PC-3 (cell line): ENCODE results near the gene TLN1. TPM values are rescaled to one million over a fixed set of nuclear protein-coding genes. Genes with fewer than 3 reads are reported as not detected.

Experiments used
- ATAC-seq: fragments of 200-7000 bp; cut with Tn5 transposase; 2 replicates; pipeline ENCODE4 v1.9.1; 2020; ENCODE audit warnings: mild to moderate bottlenecking, moderate library complexity
- BruUV-seq: library from RNA; stranded (reverse); fragments of 400-500 nt; replicated peaks from 2 replicates; lab custom pipeline; 2021; lab: Mats Ljungman, UMichigan
- CTCF ChIA-PET: fragments of 300-600 bp; sonication (Branson Sonifier 250); formaldehyde crosslinking; loops from one replicate; lab custom pipeline; 2022; ENCODE audit warnings: antibody characterized with exemption; lab: Charles Lee
- POLR2A ChIA-PET: fragments of 300-600 bp; sonication (Branson Sonifier 250); formaldehyde crosslinking; loops from one replicate; lab custom pipeline; 2022; ENCODE audit warnings: antibody characterized with exemption; ENCODE audit not compliant: unreplicated experiment; lab: Charles Lee
- DNase-seq: peaks from one replicate; pipeline ENCODE4 v3.0.0-alpha.2; 2015
- H2AFZ ChIP-seq: fragments of 300-600 bp; sonication (generic); 2 replicates; pipeline ENCODE4 v1.6.0; 2016; ENCODE audit warnings: antibody characterized with exemption, low read length
- H3F3A ChIP-seq: fragments of 300-600 bp; sonication (generic); one replicate; pipeline ENCODE4 v1.6.0; 2017; ENCODE audit warnings: antibody characterized with exemption, low read length, control low read depth, mild to moderate bottlenecking; ENCODE audit not compliant: unreplicated experiment
- H3K27ac ChIP-seq: fragments of 300-600 bp; sonication (generic); 2 replicates; pipeline ENCODE4 v1.5.1; 2016; ENCODE audit warnings: mild to moderate bottlenecking, low read length
- H3K27me3 ChIP-seq: fragments of 300-600 bp; sonication (generic); 2 replicates; pipeline ENCODE4 v1.6.1; 2016; ENCODE audit warnings: low read length, mixed read lengths
- H3K36me3 ChIP-seq: fragments of 300-600 bp; sonication (generic); 2 replicates; pipeline ENCODE4 v1.6.1; 2016; ENCODE audit warnings: low read depth, mixed run types, low read length, mixed read lengths
- H3K4me1 ChIP-seq: fragments of 300-600 bp; sonication (generic); 2 replicates; pipeline ENCODE4 v1.5.1; 2016; ENCODE audit warnings: low read length; ENCODE audit not compliant: insufficient read depth
- H3K4me2 ChIP-seq: fragments of 300-600 bp; sonication (generic); 2 replicates; pipeline ENCODE4 v1.6.0; 2016; ENCODE audit warnings: low read length
- H3K4me3 ChIP-seq: fragments of 300-600 bp; sonication (generic); 2 replicates; pipeline ENCODE4 v1.5.1; 2016; ENCODE audit warnings: mild to moderate bottlenecking, low read length, mixed read lengths
- H3K79me2 ChIP-seq: fragments of 300-600 bp; sonication (generic); 2 replicates; pipeline ENCODE4 v1.6.1; 2017; ENCODE audit warnings: low read length, mixed read lengths
- H3K9ac ChIP-seq: fragments of 300-600 bp; sonication (generic); 2 replicates; pipeline ENCODE4 v1.6.0; 2016; ENCODE audit warnings: mild to moderate bottlenecking, low read length
- H3K9me2 ChIP-seq: fragments of 300-600 bp; sonication (generic); replicated peaks from 2 replicates; pipeline ENCODE4 v1.6.1; 2016; ENCODE audit warnings: mixed run types, low read length, mixed read lengths
- H3K9me3 ChIP-seq: fragments of 300-600 bp; sonication (generic); 2 replicates; pipeline ENCODE4 v1.6.1; 2016; ENCODE audit warnings: low read length, mixed read lengths
- H4K20me1 ChIP-seq: fragments of 300-600 bp; sonication (generic); 2 replicates; pipeline ENCODE4 v1.6.1; 2016; ENCODE audit warnings: low read length, mixed read lengths
- CTCF ChIP-seq: fragments of 300-600 bp; sonication (generic); conservative IDR thresholded peaks from 2 replicates; pipeline ENCODE4 v1.5.1; 2017; ENCODE audit warnings: antibody characterized with exemption, low read depth, mild to moderate bottlenecking, low read length
- EZH2 ChIP-seq: fragments of 300-600 bp; sonication (generic); IDR thresholded peaks from one replicate; pipeline ENCODE4 v1.6.1; 2017; ENCODE audit warnings: antibody characterized with exemption, mild to moderate bottlenecking, low read length; ENCODE audit not compliant: unreplicated experiment
- EZH2phosphoT487 ChIP-seq: fragments of 300-600 bp; sonication (generic); IDR thresholded peaks from 2 replicates; pipeline ENCODE4 v1.6.1; 2018; ENCODE audit warnings: mild to moderate bottlenecking, antibody characterized with exemption, low read length, borderline replicate concordance
- intact Hi-C: fragments of 100-400 bp; cut with micrococcal nuclease; formaldehyde crosslinking; loops from 2 replicates; pipeline ENCODE4 v1.9.0; 2023
- total RNA-seq: library from RNA; depleted of rRNA; stranded (reverse); fragments of >200 nt; gene quantifications from 2 replicates; pipeline ENCODE4 v1.2.3, GENCODE V29; 2014

TLN1 gene
- total RNA-seq, 1 experiment from 2014 or later, result 118 TPM

- DNase-seq (no peak), ATAC-seq (no peak)
- no peak for TF ChIP-seq EZH2
- Histone ChIP-seq H3K27ac (no peak overlapping the region), H3F3A (no peaks in the 10 kb centered on the region), H3K9ac (no peak overlapping the region), H2AFZ (no peak overlapping the region), H3K36me3 (no peaks in the 10 kb centered on the region), H3K9me2 (no peaks in the 10 kb centered on the region), H3K4me2 (no peak overlapping the region), H4K20me1 (no peaks in the 10 kb centered on the region), H3K9me3 (no peaks in the 10 kb centered on the region), H3K4me3 (no peak overlapping the region), H3K4me1 (peaks cover 6% of the 10 kb centered on the region; the same call in 1 of the 2 replicates), H3K79me2 (no peaks in the 10 kb centered on the region), H3K27me3 (no peaks in the 10 kb centered on the region)
- no TSS peak for BruUV-seq
- ChIA-PET POLR2A (no interaction called here), CTCF (interaction anchor here (0.6 kb wide), 1 partner anchor 1648 kb away, joined by 3 read pairs; no protein-coding TSS in a partner anchor)
- intact Hi-C loops, result no loop called here
Observed at GRCh38 chr9:35675204-35675603, 56.8 kb downstream of the TLN1 start.

GRCh38 chr9:35674025-35674361 lies 58.0 kb downstream of the TLN1 start:
- Histone ChIP-seq H3K4me3 (no peak overlapping the region), H3F3A (no peaks in the 10 kb centered on the region), H2AFZ (no peak overlapping the region), H4K20me1 (no peaks in the 10 kb centered on the region), H3K9ac (no peak overlapping the region), H3K4me1 (peaks cover 15% of the 10 kb centered on the region), H3K4me2 (no peak overlapping the region), H3K27me3 (no peaks in the 10 kb centered on the region), H3K36me3 (no peaks in the 10 kb centered on the region), H3K9me3 (no peaks in the 10 kb centered on the region), H3K27ac (no peak overlapping the region), H3K9me2 (no peaks in the 10 kb centered on the region), H3K79me2 (no peaks in the 10 kb centered on the region)
- TF ChIP-seq CTCF (no peak), EZH2phosphoT487 (no peak), EZH2 (no peak)
- no TSS peak for BruUV-seq
- ATAC-seq, result no peak
- intact Hi-C loops, result no loop called here
- ChIA-PET CTCF (no interaction called here), POLR2A (no interaction called here)
- no peak for DNase-seq

- Histone ChIP-seq H3K36me3 (no peaks in the 10 kb centered on the region), H3K9me3 (no peaks in the 10 kb centered on the region), H3K9ac (no peak within 1 kb of the TSS), H3K79me2 (no peaks in the 10 kb centered on the region), H4K20me1 (no peaks in the 10 kb centered on the region), H3K9me2 (no peaks in the 10 kb centered on the region), H3K27ac (no peak within 1 kb of the TSS), H3K4me1 (peaks cover 19% of the 10 kb centered on the region), H3F3A (no peaks in the 10 kb centered on the region), H3K4me3 (no peak within 1 kb of the TSS), H2AFZ (no peak within 1 kb of the TSS), H3K4me2 (no peak within 1 kb of the TSS), H3K27me3 (no peaks in the 10 kb centered on the region)
- ATAC-seq (no peak), DNase-seq (no peak)
- intact Hi-C loops, result no loop called here
- ChIA-PET POLR2A (no interaction called here), CTCF (no interaction called here)
- no peak for TF ChIP-seq EZH2
- TF ChIP-seq CTCF, result no peak
- TF ChIP-seq EZH2phosphoT487, result no peak
- no TSS peak for BruUV-seq
Observed at GRCh38 chr9:35673132-35674024, 58.6 kb downstream of the TLN1 start, which contains the start of gene CA9. CA9 (plus strand) TSS chr9:35673928; CDS start chr9:35673960, 32 bp downstream.
